IgD-negative memory B cell (primary cell): ENCODE measurements around the gene TRIM10. TPM values are rescaled to one million over a fixed set of nuclear protein-coding genes. Genes with fewer than 3 reads are reported as not detected.
A peak's percentile ranks its signal among the peaks of the same experiment; 100 is the strongest.

Experiments used
- H3K27ac Mint-ChIP-seq, 3 donors: one replicate each; pipeline ENCODE4 v1.8.0; 2020 to 2022; ENCODE audit warnings: mild to moderate bottlenecking in 3 of 3, mixed read lengths in 3 of 3, moderate library complexity in 1 of 3
- H3K27me3 Mint-ChIP-seq: one replicate; pipeline ENCODE4 v1.8.0; 2021; ENCODE audit warnings: mixed read lengths
- H3K36me3 Mint-ChIP-seq: one replicate; pipeline ENCODE4 v1.8.0; 2020; ENCODE audit warnings: mild to moderate bottlenecking, mixed read lengths
- H3K4me1 Mint-ChIP-seq, 3 donors: one replicate each; pipeline ENCODE4 v1.8.0; 2020 to 2022; ENCODE audit warnings: mixed read lengths in 3 of 3, mild to moderate bottlenecking in 1 of 3
- H3K4me3 Mint-ChIP-seq, 4 donors: one replicate each; pipeline ENCODE4 v1.8.0; 2020 to 2022; ENCODE audit warnings: mild to moderate bottlenecking in 4 of 4, mixed read lengths in 4 of 4, moderate library complexity in 3 of 4
- H3K9me3 Mint-ChIP-seq, 3 donors: one replicate each; pipeline ENCODE4 v1.8.0; 2020 to 2021; ENCODE audit warnings: mixed read lengths in 3 of 3, mild to moderate bottlenecking in 1 of 3
- polyA plus RNA-seq: library from polyadenylated mRNA; unstranded; fragments of 300-500 nt; fragmentation: Illumina TruSeq; gene quantifications from one replicate; pipeline ENCODE4 v1.2.3, GENCODE V29; 2021

TRIM10 gene, protein sequence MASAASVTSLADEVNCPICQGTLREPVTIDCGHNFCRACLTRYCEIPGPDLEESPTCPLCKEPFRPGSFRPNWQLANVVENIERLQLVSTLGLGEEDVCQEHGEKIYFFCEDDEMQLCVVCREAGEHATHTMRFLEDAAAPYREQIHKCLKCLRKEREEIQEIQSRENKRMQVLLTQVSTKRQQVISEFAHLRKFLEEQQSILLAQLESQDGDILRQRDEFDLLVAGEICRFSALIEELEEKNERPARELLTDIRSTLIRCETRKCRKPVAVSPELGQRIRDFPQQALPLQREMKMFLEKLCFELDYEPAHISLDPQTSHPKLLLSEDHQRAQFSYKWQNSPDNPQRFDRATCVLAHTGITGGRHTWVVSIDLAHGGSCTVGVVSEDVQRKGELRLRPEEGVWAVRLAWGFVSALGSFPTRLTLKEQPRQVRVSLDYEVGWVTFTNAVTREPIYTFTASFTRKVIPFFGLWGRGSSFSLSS
- polyA plus RNA-seq, result not detected

GRCh38 chr6:30160785-30161531 lies at the start of gene TRIM10:
Gene TRIM10, minus strand, starts transcription at chr6:30161211. Its CDS starts 353 bp downstream, at chr6:30160858.
- no peaks in the 10 kb centered on the region for H3K9me3 Mint-ChIP-seq
- H3K36me3 Mint-ChIP-seq, result peaks cover 2% of the 10 kb centered on the region
- H3K4me1 Mint-ChIP-seq, result peaks cover 0 to 3% (median 1%) of the 10 kb centered on the region in 3 donors
- peaks cover 17% of the 10 kb centered on the region for H3K27me3 Mint-ChIP-seq
- no peak within 1 kb of the TSS for H3K27ac Mint-ChIP-seq
- peak within 1 kb of the TSS in 1 of 4 donors; percentile 57 for H3K4me3 Mint-ChIP-seq

DNA sequence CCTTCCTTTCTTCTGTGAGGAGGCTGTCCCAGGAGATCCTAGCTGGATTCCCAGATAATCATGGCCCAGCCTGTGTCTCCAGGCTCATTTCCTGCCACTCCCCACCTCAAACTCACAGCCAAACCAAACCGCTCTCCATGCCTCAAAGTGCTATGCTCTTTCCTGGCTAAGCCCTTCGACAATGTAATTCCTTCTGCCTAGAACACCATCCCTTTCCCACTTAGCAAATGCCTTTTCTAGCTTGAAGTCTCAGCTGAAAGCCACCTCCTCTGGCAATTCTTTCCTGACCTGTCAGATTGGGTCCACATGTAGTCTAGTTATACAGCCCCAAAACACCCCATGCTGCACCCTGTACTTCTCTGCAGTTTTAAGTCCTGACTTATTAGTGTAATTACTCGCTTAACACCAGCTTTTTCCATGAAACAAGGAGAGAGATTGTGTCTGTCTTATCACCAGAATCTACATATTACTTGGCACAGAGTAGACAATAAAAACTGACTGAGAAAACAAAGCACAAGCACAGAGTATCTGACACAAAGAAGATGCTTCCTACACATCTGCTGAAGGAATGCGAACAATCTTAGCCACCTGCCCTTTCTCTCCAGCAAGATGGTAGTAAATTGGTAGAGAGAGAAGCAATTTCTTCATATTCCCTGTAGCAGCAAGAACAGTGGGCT lies 46.7 kb upstream of the TRIM10 start:
- H3K4me3 Mint-ChIP-seq, result peak overlapping the region in 2 of 4 donors; percentile 13 to 45
- peak overlapping the region in 2 of 3 donors; percentile 30 to 68 for H3K27ac Mint-ChIP-seq
- peaks cover 50 to 72% (median 63%) of the 10 kb centered on the region in 3 donors for H3K4me1 Mint-ChIP-seq
- peaks cover 3% of the 10 kb centered on the region for H3K36me3 Mint-ChIP-seq
- no peaks in the 10 kb centered on the region for H3K9me3 Mint-ChIP-seq
- H3K27me3 Mint-ChIP-seq, result no peaks in the 10 kb centered on the region

DNA sequence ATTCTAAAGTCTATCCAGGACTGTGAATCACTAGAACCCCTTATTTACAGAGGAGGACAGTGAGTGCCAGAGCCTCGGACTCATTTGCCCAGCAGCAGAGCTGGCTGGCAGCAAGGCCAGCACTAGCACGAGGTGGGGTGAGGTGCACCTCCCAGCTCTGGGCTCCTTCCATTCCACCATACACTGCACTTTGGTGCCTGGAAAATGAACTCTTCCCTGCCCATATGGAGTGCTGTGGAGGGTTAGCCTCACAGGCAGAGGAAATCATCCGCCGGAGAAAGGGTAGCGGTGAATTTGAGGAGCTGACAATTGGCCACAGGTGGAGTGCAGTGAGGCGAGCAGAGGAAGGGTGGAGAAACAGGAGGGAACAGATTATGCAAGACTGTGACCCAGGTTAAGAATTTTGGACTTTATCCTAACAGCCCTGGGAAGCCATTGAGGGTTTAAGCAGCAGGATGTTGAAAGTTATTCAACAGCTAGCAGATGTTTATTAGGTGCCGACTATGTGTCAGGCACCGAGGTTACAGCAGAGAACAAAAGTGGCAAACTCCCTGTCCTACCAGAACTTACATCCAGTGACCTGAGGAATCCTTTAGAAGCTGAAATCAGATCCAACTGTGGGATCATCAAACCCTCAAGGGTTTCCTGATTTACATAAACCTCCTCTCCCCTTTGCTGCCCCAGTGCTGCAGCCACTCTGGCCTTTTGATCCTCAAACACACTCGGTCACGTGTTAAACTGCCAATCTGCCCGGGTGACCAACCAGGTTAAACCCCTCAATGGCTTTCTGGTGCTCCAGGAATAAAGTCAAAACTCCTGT lies 46.0 kb upstream of the TRIM10 start:
- H3K4me1 Mint-ChIP-seq, result peaks cover 49 to 70% (median 65%) of the 10 kb centered on the region in 3 donors
- peak overlapping the region in 1 of 3 donors; percentile 47 for H3K27ac Mint-ChIP-seq
- peak overlapping the region in 3 of 4 donors; percentile 55 to 81 (median 76) for H3K4me3 Mint-ChIP-seq
- no peaks in the 10 kb centered on the region for H3K9me3 Mint-ChIP-seq
- H3K27me3 Mint-ChIP-seq, result no peaks in the 10 kb centered on the region
- peaks cover 3% of the 10 kb centered on the region for H3K36me3 Mint-ChIP-seq

DNA sequence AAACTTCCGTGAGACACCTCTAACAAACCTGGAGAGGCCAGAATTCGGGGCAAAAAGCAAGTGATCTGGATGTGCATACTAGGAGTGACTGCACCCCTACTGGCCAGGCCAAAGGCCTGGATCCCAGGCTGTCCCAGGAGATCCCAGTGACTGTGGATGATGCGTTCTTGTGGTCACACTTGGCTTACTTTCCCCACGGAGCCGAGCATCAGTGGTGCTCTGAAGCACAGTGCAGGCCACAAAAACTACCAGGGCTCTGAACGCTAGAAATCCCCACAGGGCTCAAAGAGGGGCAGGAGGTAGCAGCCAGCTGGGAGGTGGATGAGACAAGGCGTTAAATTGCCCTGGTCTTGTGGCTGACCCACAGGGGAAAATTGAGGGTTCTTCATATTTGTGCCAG lies 45.1 kb upstream of the TRIM10 start:
- peaks cover 3% of the 10 kb centered on the region for H3K36me3 Mint-ChIP-seq
- H3K9me3 Mint-ChIP-seq, result no peaks in the 10 kb centered on the region
- no peaks in the 10 kb centered on the region for H3K27me3 Mint-ChIP-seq
- peak overlapping the region in 2 of 3 donors; percentile 47 to 87 for H3K27ac Mint-ChIP-seq
- peak overlapping the region in 3 of 4 donors; percentile 4 to 83 (median 55) for H3K4me3 Mint-ChIP-seq
- H3K4me1 Mint-ChIP-seq, result peaks cover 45 to 68% (median 61%) of the 10 kb centered on the region in 3 donors

DNA sequence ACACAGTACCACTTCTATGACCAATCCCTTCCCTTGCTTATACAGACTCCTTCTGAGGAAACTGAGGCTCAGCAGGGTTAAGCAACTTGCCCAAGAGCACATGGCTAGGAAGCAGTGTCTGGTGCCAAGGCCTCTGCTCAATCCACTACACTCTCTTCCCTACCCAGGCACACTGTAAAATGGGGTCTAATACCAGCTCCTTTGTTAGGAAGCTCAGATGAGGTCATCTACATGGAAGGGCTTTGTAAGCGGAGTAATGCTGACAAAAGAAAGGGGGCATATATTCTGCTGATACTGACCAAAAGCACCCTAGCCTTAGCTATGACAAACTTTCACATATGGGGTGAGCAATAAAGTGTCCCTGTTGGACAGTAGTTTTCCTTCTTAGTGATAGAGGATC lies 43.1 kb upstream of the TRIM10 start:
- H3K4me3 Mint-ChIP-seq, result no peak overlapping the region
- no peaks in the 10 kb centered on the region for H3K9me3 Mint-ChIP-seq
- peak overlapping the region in 1 of 3 donors; percentile 64 for H3K27ac Mint-ChIP-seq
- peaks cover 42 to 66% (median 55%) of the 10 kb centered on the region in 3 donors for H3K4me1 Mint-ChIP-seq
- H3K27me3 Mint-ChIP-seq, result no peaks in the 10 kb centered on the region
- H3K36me3 Mint-ChIP-seq, result peaks cover 3% of the 10 kb centered on the region

GRCh38 chr6:30202366-30202765 lies 41.4 kb upstream of the TRIM10 start:
- Mint-ChIP-seq H3K4me3 (no peak overlapping the region), H3K36me3 (peaks cover 4% of the 10 kb centered on the region), H3K4me1 (peaks cover 30 to 51% (median 39%) of the 10 kb centered on the region in 3 donors), H3K9me3 (no peaks in the 10 kb centered on the region), H3K27me3 (no peaks in the 10 kb centered on the region), H3K27ac (peak overlapping the region in 2 of 3 donors; percentile 37 to 53)

- H3K27me3 Mint-ChIP-seq, result no peaks in the 10 kb centered on the region
- H3K27ac Mint-ChIP-seq, result peak overlapping the region; percentile 2 to 79 (median 74)
- no peaks in the 10 kb centered on the region for H3K9me3 Mint-ChIP-seq
- peak overlapping the region in 3 of 4 donors; percentile 19 to 53 (median 52) for H3K4me3 Mint-ChIP-seq
- peaks cover 5% of the 10 kb centered on the region for H3K36me3 Mint-ChIP-seq
- H3K4me1 Mint-ChIP-seq, result peaks cover 17 to 37% (median 29%) of the 10 kb centered on the region in 3 donors
Observed at GRCh38 chr6:30200551-30201281, 39.7 kb upstream of the TRIM10 start.

DNA sequence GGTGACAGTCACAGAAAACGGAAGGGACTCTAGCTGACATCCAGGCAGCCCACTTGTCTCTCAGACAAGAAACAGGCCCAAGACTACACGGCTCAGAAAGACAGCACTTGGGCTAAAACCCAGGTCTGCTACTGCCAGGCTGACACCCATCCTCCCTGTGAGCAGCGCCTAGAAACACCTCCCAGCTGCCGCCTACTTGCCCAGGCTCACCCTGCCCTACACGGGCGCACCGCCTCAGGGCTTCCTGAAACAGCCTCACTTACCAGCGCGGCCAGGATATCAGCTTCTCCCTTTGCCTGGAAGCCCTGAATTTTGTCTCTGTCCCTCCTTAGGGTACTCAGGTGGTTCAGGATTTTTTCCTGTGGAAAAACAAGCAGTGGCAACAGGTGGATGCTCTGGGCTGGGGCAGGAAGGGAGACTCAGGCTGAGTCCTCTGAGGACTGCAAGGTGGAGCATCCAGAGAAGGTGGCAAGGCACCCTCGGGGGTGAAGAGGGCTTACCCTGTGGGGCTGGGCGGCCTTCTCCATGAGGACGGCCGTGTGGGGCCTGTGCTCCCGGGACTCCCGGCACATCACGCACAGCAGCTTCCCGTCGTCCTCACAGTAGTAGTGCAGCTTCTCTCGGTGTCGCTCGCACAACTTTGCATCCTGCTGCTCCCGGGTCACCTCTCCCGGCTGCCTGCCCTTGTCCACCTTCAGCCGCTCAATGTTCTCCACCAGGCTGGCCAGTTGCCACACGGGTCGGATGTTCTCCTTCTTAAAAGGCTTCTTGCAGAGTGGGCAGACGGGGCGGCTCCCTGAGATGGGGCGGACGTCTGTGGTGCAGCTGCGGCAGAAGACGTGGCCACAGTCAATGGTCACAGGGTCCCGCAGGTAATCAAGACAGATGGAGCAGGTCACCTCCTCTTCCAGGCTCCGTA lies 37.4 kb upstream of the TRIM10 start:
- Mint-ChIP-seq H3K4me3 (peak overlapping the region in 1 of 4 donors; percentile 24), H3K27ac (peak overlapping the region in 2 of 3 donors; percentile 29 to 88), H3K9me3 (no peaks in the 10 kb centered on the region), H3K36me3 (peaks cover 5% of the 10 kb centered on the region), H3K27me3 (no peaks in the 10 kb centered on the region), H3K4me1 (peaks cover 19 to 25% (median 21%) of the 10 kb centered on the region in 3 donors)

DNA sequence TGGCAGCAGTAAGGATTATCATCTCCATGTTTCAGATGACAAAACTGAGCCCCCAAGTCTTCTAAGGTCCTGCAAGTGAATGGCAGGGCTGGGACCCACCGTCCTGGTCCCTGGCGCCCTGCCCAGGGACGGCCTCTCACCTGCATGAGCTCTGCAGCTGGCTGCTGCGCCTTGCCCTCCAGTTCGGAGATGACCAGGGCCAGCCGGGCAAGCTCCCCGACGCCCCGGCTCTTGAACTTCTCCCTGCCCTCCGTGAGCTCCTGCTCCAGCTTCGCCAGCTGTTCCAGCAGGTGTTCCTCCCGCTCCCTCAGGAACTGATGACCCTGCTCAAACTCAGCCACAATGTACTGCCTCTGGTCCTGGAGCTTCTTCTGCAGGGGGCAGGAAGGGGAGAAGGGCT lies 35.4 kb upstream of the TRIM10 start:
- Mint-ChIP-seq H3K9me3 (no peaks in the 10 kb centered on the region), H3K4me1 (peaks cover 9 to 17% (median 17%) of the 10 kb centered on the region in 3 donors), H3K36me3 (peaks cover 5% of the 10 kb centered on the region), H3K27me3 (no peaks in the 10 kb centered on the region), H3K27ac (peak overlapping the region; percentile 39 to 91 (median 62)), H3K4me3 (no peak overlapping the region)

- peaks cover 6% of the 10 kb centered on the region for H3K36me3 Mint-ChIP-seq
- peaks cover 5 to 12% (median 12%) of the 10 kb centered on the region in 3 donors for H3K4me1 Mint-ChIP-seq
- H3K4me3 Mint-ChIP-seq, result no peak overlapping the region
- peak overlapping the region; percentile 39 to 62 (median 57) for H3K27ac Mint-ChIP-seq
- no peaks in the 10 kb centered on the region for H3K27me3 Mint-ChIP-seq
- H3K9me3 Mint-ChIP-seq, result no peaks in the 10 kb centered on the region
Observed at GRCh38 chr6:30195951-30196350, 34.9 kb upstream of the TRIM10 start.

DNA sequence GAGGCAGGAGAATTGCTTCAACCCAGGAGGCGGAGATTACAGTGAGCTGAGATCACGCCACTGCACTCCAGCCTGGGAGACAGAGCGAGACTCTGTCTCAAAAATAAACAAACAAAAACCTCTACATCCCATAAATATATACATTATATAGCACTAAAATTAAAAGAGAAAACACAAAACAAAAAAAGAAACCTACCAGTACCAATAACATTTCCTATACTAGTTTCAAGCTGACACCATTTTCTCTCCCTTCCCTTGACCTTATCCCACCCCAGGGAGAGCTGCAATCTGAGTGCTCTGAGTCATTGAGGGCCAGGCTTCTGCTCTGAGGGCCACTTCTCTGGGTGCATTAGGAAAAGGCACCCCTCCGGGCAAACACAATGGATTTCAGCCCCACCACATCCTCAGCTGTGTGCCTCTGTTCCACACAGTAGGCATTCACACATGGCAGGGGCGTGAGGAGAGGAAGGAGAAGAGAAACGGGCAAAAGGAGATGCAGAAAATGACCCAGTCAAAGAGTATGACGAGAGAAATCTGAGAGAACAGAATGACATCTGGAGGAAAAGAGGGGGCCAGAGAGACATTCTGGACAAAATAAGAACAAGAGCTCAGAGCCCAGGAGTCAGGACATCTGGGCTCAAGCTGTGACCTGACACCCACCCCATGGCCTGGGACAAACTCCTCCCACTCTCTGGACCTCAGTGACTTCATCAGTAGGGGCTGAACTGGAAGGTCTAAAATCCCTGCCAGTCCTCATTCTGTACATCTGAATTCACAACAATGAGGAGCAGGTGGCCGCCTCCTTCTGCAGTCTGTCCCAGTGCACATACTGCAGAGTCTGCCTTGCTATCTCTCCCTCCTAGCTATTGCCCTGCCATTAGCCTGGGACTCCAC lies 34.0 kb upstream of the TRIM10 start:
- peaks cover 0 to 6% (median 3%) of the 10 kb centered on the region in 3 donors for H3K4me1 Mint-ChIP-seq
- no peaks in the 10 kb centered on the region for H3K27me3 Mint-ChIP-seq
- no peaks in the 10 kb centered on the region for H3K9me3 Mint-ChIP-seq
- H3K27ac Mint-ChIP-seq, result peak overlapping the region in 1 of 3 donors; percentile 10
- peaks cover 9% of the 10 kb centered on the region for H3K36me3 Mint-ChIP-seq
- H3K4me3 Mint-ChIP-seq, result no peak overlapping the region

GRCh38 chr6:30192076-30192475 lies 31.1 kb upstream of the TRIM10 start:
- peaks cover 0 to 4% (median 0%) of the 10 kb centered on the region in 3 donors for H3K4me1 Mint-ChIP-seq
- no peak overlapping the region for H3K4me3 Mint-ChIP-seq
- H3K9me3 Mint-ChIP-seq, result no peaks in the 10 kb centered on the region
- no peaks in the 10 kb centered on the region for H3K27me3 Mint-ChIP-seq
- H3K27ac Mint-ChIP-seq, result peak overlapping the region in 1 of 3 donors; percentile 64
- H3K36me3 Mint-ChIP-seq, result peaks cover 6% of the 10 kb centered on the region
